ENCODE results near the gene HTR3C.

- TF ChIP-seq CTCF (IDR thresholded peaks at IDR 0.05) (no peak), POLR2AphosphoS5 (IDR thresholded peaks at IDR 0.05) (no peak), POLR2A (IDR thresholded peaks at IDR 0.05) (no peak), EP300 (IDR thresholded peaks at IDR 0.05) (no peak)
Measured at GRCh38 chr3:184030536-184030935, 22.3 kb upstream of the HTR3C start.
